Loucy (cell line): Measurements from ENCODE around the gene CLECL1.

Experiments used
- CTCF ChIP-seq: fragments of 200-600 bp; sonication (generic); conservative IDR thresholded peaks from 2 replicates; pipeline ENCODE4 v1.5.1; 2014; ENCODE audit warnings: mild to moderate bottlenecking, antibody characterized with exemption, low read length
- EZH2phosphoT487 ChIP-seq: fragments of 200-600 bp; IDR thresholded peaks from 2 replicates; pipeline ENCODE4 v1.6.1; 2018; ENCODE audit warnings: antibody characterized with exemption, mild to moderate bottlenecking, moderate library complexity, borderline replicate concordance

- no peak for TF ChIP-seq CTCF
- TF ChIP-seq EZH2phosphoT487: no peak
Measured at GRCh38 chr12:9762369-9762768, 29.5 kb upstream of the CLECL1 start.
